ENCODE measurements around the gene DNAJB11.
A peak's percentile ranks its signal among the peaks of the same experiment; 100 is the strongest.

The DNAJB11 gene

GRCh38 chr3:186596568-186597287 is 26.2 kb downstream of the DNAJB11 start:
- no peak for DNase-seq (ENCODE audit: low spot score)

- no peak for DNase-seq (ENCODE audit: low spot score)
Measured at GRCh38 chr3:186598108-186598784, 27.7 kb downstream of the DNAJB11 start.

DNA sequence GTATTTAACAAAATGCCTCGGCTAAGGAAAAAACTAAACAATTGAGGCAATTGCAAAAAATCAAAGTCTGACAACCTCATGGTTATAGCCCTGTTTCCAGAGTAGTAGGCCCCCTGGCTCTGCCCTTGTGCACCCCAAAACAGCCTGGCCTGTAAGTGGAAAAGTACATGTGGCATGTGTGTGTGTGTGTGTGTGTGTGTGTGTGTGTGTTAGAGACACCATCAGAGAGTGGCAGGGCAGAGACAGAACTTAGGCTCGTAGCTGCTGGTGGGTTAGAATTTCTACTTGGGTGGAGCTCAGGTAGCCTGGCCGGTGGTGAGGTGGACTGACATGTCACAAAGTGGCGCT is 28.2 kb downstream of the DNAJB11 start:
- DNase-seq (ENCODE audit: low spot score), result no peak

DNA sequence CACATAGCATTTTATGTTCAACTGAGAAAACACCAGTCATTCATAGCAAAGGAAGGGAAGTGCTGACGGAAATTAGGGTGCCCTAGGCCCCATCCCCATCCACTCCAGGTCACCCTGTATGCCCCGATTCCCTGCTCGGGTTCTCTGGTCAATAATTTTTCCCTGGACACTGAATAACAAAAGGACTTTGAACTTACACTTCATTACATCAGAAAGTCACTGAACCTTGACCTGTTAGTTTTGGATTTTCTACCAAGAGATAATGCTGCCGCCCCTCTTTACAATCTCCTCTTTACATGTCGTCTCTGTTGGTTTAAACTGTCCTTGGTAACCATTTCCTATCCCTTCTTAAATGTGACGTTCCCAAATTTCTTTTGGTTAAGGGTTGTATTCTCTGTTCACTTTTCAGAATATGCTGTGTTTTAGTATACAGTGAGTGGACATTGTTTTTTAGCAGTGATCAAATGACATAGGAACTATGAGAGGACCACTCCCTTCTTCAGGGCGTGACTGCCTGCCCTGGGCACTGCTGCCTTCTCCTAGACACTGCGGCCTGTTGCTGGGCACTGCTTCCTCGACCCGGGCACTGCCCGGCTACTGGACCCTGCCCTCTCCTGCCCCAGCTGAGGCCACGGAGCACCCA is 28.7 kb downstream of the DNAJB11 start:
- no peak for DNase-seq (ENCODE audit: low spot score)

GRCh38 chr3:186599785-186600166 is 29.3 kb downstream of the DNAJB11 start:
- no peak for DNase-seq (ENCODE audit: low spot score)

DNA sequence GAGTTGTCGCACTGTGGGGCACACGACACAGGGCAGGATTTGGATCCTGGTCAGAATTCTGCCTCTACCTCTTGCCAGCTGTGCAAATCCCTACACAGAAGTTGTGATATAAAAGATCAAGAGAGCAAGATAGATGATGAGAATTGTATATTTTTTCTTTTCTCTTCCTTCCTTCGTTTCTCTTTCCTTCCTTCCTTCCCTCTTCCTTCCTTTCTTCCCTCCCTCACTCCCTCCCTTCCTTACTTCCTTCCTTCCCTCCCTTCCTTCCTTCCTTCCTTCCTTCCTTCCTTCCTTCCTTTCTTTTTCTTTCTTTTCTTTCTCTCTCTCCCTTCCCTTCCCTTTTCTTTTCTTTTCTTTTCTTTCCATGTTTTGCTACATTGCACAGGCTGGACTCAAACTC is 30.4 kb downstream of the DNAJB11 start:
- DNase-seq (ENCODE audit: low spot score), result no peak

DNA sequence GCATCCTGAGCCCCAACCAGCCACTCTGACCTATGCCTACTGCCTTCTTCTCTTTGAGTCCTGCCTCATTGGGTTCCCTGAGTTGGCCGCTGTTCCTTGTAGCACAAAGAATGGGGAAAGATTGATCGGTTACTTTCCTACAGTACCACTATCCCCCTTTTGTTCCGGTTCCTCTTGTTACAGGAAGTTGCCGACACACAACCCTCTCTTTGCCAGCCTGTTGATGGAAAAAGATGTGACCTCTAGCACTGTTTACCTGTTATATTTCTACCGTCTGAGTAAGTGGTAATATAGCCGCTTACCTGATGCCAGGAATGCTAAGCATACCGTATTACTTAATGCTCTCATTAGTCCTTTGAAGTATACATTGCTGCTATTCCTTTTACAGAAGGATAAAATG is 32.6 kb downstream of the DNAJB11 start:
- no peak for DNase-seq (ENCODE audit: low spot score)

DNA sequence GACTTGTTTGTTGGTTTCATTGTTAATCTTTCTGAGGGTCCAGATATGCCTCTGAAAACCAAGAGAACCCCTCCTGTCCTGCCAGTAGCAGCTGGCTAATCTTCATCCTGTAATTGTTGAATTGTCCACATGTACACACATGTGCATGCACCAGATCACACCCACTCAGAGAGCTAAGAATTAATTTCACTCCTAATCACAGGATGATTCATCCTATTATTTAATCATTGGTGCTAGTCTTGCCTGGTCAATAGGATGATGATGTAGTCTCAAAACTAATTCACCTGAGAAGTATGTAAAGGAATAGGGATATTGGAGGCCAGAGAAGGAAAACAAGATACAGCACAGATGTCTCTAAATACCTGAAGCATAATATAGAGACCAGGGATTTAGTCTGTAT is 34.6 kb downstream of the DNAJB11 start:
- no peak for DNase-seq (ENCODE audit: low spot score)

DNA sequence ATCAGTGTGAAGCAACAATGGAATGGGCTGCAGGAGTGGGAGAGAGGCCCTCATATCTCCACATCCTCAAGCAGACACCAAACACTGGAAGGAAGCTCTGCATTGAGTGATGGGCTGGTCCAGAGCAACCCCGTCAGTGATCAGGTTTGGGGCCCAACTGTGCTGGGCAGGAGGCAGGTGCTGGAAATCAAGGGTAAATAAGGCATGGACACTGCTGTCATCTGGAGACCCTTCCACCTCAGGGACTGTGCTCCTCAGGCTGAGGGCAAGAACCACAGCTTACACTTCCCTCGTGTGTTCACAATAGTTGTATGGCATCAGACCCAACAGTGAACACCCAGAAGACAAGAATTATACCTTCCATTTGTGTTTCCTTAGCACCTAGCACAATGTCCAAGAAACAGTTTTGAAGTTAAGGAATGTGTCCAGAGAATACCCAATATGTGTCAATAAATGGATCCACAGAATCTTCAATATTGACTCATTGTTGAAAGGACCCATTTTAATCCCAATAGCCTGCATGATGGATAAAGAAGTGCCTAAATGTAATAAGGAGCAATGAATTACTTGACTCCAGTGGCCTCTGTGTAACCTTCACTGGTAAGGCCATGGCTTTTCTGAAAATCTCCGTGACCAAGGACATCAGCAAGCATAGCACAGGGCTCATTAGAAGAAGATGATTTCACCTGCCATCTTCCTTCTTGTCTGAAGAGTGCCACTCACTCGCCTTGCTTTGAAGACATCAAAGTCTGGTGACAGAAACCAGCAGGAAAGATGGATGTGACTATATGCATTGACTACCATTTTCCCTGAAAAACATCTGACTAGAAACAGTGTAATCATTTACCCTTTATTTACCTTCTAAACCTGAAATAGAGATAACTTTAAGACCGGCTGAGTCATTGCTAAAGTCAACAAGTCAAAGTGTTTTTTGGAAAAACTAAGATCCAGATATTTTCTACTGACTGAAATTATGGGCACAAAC is 35.3 kb downstream of the DNAJB11 start:
- no peak for DNase-seq (ENCODE audit: low spot score)

GRCh38 chr3:186608624-186609215 is 38.2 kb downstream of the DNAJB11 start:
- DNase-seq (ENCODE audit: low spot score), result no peak

DNA sequence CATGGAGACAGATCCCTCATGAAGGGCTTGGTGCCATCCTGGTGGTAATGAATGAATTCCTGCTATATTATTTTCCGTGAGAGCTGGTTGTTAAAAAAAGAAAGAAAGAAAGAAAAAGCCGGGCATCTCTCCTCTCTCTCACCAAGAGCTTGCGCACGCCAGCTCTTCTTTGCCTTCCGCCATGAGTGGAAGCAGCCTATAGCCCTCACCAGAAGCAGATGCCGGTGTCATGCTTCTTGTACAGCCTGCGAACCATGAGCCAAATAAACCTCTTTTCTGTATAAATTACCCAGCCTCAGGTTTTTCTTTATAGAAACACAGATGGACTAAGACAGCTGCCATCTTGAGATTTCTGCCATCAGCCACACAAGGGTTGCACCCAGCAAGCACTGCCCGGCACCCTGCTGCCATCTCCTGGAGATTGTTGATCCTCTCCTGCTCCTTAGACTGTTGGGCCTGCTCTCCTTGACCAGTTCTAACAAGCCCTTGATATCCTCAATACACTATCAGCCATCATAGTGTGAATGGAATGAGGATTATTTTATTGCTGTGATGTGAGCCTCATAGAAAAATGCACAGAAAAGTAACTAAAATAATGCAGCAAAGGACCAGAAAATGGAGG is 38.8 kb downstream of the DNAJB11 start:
- no peak for DNase-seq (ENCODE audit: low spot score)

GRCh38 chr3:186612065-186612464 is 41.5 kb downstream of the DNAJB11 start:
- DNase-seq (ENCODE audit: low spot score), result no peak

GRCh38 chr3:186612721-186613636 is 42.5 kb downstream of the DNAJB11 start, which contains the start of gene AHSG:
TSS of gene AHSG (plus strand) at chr3:186613060. CDS start at chr3:186613142, 82 bp downstream.
- DNase-seq (ENCODE audit: low spot score), result no peak

DNA sequence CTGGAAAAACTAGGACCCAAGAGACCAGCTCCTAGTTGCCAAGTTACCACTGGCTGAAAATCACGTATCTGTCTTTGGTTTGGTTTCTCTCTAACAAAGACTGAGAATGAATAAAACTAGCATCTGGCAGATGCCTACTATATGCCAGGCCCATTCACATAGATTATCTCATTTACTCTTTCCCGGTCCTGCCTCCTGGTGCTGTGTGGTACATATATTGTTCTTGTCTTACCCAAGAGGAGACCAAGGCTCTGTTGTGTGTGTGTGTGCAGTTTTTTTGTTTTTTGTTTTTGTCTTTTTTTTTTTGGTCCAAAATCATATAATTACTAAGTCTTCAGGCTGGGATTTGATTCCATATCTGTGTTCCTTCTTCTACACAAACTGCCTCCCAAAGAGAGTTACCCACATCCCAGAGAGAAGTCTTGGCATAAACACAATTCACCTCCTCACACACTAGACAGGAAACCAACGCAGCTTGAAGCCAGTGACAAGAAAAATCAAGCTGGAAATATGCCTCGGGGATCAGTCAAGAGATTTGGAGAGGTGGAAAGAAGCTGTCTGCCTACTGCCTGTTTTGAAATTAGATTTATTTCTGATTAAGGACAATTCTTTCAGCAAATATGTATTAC is 43.2 kb downstream of the DNAJB11 start:
- no peak for DNase-seq (ENCODE audit: low spot score)

GRCh38 chr3:186614266-186614596 is 43.7 kb downstream of the DNAJB11 start:
- no peak for DNase-seq (ENCODE audit: low spot score)

- peak; percentile 65 for DNase-seq (ENCODE audit: low spot score)
Measured at GRCh38 chr3:186614597-186615483, 44.3 kb downstream of the DNAJB11 start.

GRCh38 chr3:186616299-186616617 is 45.7 kb downstream of the DNAJB11 start:
- DNase-seq (ENCODE audit: low spot score), result no peak

- peak; percentile 71 for DNase-seq (ENCODE audit: low spot score)
Measured at GRCh38 chr3:186617036-186617946, 46.8 kb downstream of the DNAJB11 start.

Measured in globus pallidus (tissue), 1 donor.